GM13977 (cell line): ENCODE data around the gene SHC1.

Experiments used
- DNase-seq: peaks from one replicate; pipeline ENCODE4 v3.0.0; 2012; ENCODE audit warnings: low spot score
- in situ Hi-C: fragments of 300-500 bp; cut with MboI; formaldehyde crosslinking; loops from one replicate; pipeline ENCODE4 v1.12.0; 2022; ENCODE audit warnings: low sequenced_read_pairs, low pct_unique_long_range_greater_than_20kb, mixed read lengths, inconsistent platforms; ENCODE audit not compliant: unreplicated experiment
- TF ChIP-seq, protein P1 (sequence below): IDR thresholded peaks from 2 replicates; pipeline ENCODE4 v1.5.1; 2012; ENCODE audit warnings: mild to moderate bottlenecking, control low read depth; ENCODE audit not compliant: insufficient read depth; ENCODE audit errors: extremely low read depth, missing control alignments

Gene SHC1

DNA sequence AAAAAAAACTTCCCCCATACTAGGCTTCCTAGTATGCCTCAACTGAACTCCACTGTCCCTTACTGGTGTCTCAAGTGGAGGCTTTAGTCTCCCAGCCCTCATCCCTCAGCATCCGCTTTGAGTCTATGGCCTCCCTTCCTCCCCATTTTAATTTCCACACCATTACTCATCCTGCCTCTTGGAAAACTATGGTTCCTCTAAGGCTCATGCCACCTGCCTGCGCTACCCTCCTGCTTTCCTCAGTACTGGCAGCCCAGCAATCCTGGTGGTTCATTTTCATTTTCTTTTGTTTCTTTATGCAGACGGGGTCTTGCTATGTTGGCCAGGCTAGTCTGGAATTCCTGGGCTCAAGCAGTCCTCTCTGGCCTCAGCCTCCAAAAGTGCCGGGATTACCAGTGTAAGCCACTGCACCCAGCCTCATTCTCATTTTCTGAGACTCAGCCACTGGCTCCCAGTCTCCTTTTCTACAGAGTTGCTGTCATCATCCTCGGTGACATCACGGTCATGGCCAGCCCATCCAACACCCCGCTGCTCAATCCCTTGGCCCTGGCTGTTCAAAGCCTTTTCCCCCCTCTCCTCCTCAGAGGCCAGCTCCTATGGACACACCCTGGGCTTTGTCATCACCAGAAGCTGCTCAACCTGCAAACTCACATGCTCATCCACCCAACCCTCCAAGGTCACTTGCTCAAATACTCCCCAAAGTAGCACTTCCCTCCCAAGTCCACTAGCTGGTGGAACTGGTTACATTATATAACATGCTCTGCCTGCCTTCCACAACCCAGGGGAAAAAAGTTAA lies 31.7 kb downstream of the SHC1 start:
- in situ Hi-C loops, result no loop called here
- no peak for DNase-seq
- TF ChIP-seq, protein P1, sequence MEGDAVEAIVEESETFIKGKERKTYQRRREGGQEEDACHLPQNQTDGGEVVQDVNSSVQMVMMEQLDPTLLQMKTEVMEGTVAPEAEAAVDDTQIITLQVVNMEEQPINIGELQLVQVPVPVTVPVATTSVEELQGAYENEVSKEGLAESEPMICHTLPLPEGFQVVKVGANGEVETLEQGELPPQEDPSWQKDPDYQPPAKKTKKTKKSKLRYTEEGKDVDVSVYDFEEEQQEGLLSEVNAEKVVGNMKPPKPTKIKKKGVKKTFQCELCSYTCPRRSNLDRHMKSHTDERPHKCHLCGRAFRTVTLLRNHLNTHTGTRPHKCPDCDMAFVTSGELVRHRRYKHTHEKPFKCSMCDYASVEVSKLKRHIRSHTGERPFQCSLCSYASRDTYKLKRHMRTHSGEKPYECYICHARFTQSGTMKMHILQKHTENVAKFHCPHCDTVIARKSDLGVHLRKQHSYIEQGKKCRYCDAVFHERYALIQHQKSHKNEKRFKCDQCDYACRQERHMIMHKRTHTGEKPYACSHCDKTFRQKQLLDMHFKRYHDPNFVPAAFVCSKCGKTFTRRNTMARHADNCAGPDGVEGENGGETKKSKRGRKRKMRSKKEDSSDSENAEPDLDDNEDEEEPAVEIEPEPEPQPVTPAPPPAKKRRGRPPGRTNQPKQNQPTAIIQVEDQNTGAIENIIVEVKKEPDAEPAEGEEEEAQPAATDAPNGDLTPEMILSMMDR, result no peak

DNA sequence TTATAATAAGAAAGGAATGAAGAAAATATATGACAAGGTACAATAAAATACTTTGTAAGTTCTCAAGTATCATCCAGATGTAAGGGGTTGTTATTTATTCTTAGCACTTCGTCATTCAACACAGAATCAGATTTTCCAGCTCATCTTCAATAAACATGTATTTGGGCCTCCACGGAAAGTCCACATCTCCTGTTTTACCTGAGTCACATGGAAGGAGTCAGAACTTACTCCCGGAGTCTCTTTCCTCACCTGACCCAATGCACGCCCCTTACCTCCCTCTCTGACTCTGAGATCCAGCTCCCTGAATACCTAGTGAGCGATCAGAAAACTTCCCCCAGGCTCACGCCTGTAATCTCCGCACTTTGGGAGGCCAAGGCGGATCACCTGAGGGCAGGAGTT lies 32.6 kb downstream of the SHC1 start:
- no peak for DNase-seq
- TF ChIP-seq, protein P1, result no peak
- in situ Hi-C loops, result no loop called here

DNA sequence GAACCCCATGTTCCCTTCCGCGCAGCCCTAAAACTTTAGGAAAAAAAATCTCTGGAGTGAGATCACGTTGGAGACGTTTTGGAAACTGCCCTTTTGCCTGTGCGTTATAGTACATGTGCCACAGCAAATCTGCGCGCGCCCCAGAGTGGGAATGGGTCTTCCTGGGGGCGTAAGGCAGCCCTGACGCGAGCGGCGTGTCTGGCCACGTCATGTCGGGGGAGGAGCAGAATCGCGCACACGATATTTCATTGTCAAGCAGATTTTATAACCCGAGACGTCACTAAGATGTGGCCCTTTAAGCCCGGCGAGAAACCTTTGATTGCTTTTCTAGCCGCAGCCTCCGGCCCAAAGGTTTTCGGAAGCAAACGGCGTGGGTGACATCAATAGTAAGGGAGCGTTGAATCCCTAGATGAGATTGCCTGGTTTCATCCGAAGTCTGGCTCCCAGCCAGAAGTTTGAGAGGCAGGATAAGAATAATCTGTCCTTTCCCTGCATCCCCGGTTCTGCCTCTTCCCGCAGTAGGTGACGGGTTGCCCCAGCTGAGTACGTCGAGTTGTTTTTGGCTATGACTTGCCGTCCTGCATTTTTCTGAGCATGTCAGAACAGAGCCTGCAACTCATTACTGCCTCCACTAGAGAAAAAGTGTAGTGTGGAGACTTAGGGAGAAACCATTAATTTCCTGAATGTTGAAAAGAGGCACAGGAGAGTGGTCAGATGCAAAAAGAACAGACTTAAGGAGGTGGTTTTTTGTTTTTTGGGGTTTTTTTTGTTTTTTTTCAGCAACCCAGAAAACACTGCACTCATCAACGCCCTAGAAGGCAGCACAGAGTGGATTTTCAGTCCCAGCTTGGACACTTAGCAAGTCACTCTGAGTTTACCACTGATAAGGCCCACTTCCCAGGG lies 33.2 kb downstream of the SHC1 start:
- TF ChIP-seq, protein P1, result peak; percentile 21
- in situ Hi-C loops, result no loop called here
- peak; percentile 87 for DNase-seq

DNA sequence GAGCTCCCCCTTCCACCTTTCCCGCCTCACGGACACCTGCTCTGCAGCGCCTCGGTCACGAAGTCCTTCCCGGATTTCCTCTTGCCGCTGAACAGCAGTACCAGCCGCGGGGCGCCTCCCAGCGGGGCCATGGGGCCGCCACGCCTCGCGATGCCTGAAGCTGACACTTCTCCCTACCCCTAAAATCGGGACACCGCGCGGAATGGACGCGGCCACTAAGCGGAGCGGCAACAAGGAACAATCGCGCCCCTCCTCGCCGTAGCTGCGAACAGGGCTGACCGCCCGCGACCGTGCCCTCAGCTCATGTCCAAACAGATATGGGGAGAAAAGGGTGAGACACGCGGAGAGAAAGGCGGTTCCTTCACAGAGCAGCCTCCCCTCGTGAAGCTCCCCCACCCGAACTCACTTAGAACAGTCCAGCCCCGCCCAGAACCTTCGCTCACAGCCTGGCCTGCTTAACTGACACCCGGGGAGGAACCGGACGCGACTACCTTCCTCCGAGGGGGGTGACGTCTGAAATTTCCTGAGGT lies 33.9 kb downstream of the SHC1 start, which contains the start of gene PMVK:
PMVK (minus strand) TSS at position 165 of the 530 bp plus-strand sequence; CDS start at position 131, 34 bp downstream.
- peak; percentile 94 for DNase-seq
- TF ChIP-seq, protein P1, result peak; percentile 49
- in situ Hi-C loops, result no loop called here

DNA sequence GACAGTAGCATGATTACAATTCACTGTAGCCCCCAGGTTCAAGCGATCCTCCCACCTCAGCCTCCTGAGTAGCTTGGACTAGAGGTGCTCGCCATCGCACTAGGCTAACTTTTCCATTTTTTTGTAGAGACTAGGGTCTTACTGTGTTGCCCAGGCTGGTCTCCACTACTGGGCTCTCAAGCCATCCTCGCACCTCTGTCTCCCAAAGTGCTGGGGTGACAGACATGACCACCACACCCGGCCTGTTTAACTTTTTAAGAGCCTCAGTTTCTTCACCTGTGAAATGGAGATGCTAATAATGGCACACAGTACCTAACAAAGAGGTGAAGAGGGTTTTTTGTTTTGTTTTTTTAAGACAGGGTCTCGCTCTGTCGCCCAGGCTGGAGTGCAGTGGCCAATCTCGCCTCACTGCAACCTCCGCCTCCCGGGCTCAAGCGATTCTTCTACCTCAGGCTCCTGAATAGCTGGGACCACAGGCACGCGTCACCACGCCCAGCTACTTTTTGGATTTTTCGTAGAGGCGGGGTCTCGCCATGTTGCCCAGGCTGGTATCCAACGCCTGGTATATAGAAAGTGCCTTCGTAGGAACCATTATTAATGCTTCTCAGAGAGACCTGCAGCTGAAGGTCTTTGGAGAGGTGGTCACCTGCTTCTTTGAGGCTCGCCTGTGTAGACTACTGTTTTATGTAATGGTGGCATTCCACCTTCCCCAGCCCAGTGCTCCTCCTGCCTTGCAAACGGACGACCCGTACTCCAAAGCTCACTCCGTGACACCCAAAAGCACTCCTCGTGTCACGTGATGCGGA lies 34.6 kb downstream of the SHC1 start:
- no peak for DNase-seq

More for the DNA sequence above, 34.6 kb downstream of the SHC1 start:
- in situ Hi-C loops, result no loop called here
- TF ChIP-seq, protein P1, result no peak
